ENCODE measurements around the gene USP40. TPM values are rescaled to one million over a fixed set of nuclear protein-coding genes. Genes with fewer than 3 reads are reported as not detected.

USP40 gene
- total RNA-seq, 2 donors from 2014 or later: 12.9 to 22.4 TPM

DNA sequence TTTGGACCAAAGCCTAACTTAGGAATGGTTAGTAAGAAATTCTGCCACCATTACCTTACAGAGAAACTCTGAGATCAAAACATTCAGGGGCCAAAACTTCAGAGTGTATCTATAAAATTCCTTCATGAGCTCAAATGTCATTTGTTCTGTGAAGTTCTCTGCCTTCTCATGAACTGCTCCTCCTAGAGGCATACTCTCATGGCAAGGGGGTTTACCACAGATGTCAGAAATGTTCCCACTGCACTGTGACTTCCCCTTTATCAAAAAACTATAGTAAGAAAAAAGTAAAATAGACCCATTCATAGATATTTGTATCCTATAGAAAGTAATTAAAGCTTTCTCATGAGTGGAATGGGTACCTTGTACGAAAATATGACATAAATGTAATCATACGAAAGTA lies 68.5 kb downstream of the USP40 start:
- Mint-ChIP-seq H3K4me3 (no peak overlapping the region), H3K9me3 (peaks cover 5% of the 10 kb centered on the region), H3K27ac (no peak overlapping the region), H3K36me3 (ENCODE audit: low read depth) (peaks cover 6% of the 10 kb centered on the region), H3K27me3 (ENCODE audit: insufficient read depth) (no peaks in the 10 kb centered on the region), H3K4me1 (no peaks in the 10 kb centered on the region)
- no peaks in the 10 kb centered on the region for H3K4me1 ChIP-seq (ENCODE audit: control insufficient read depth, insufficient read depth, low read length)
- no peak for DNase-seq
- TF ChIP-seq, protein P1, sequence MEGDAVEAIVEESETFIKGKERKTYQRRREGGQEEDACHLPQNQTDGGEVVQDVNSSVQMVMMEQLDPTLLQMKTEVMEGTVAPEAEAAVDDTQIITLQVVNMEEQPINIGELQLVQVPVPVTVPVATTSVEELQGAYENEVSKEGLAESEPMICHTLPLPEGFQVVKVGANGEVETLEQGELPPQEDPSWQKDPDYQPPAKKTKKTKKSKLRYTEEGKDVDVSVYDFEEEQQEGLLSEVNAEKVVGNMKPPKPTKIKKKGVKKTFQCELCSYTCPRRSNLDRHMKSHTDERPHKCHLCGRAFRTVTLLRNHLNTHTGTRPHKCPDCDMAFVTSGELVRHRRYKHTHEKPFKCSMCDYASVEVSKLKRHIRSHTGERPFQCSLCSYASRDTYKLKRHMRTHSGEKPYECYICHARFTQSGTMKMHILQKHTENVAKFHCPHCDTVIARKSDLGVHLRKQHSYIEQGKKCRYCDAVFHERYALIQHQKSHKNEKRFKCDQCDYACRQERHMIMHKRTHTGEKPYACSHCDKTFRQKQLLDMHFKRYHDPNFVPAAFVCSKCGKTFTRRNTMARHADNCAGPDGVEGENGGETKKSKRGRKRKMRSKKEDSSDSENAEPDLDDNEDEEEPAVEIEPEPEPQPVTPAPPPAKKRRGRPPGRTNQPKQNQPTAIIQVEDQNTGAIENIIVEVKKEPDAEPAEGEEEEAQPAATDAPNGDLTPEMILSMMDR (conservative IDR thresholded peaks at IDR 0.05): peak; percentile 40
- H3K27me3 ChIP-seq (ENCODE audit: control insufficient read depth, insufficient read depth, low read length, poor library complexity, severe bottlenecking): no peaks in the 10 kb centered on the region
- H3K4me3 ChIP-seq (ENCODE audit: low read length): no peak overlapping the region
- WGBS, 2 experiments (ENCODE audit: insufficient coverage in 1 of 2, insufficient read length in 1 of 2): 94% methylated on average over 2 of the region's 2 CpGs; no CpG with 5 or more reads in 1 of the 2 experiments
- no peak overlapping the region for H3K9ac ChIP-seq (ENCODE audit: extremely low read depth, low read length, poor library complexity, severe bottlenecking)
- no peaks in the 10 kb centered on the region for H3K36me3 ChIP-seq (ENCODE audit: control insufficient read depth, insufficient read depth, low read length)
- H3K27ac ChIP-seq (ENCODE audit: low read depth, low read length): no peak overlapping the region
- H3K9me3 ChIP-seq (ENCODE audit: control insufficient read depth, low read length): peaks cover 2% of the 10 kb centered on the region

DNA sequence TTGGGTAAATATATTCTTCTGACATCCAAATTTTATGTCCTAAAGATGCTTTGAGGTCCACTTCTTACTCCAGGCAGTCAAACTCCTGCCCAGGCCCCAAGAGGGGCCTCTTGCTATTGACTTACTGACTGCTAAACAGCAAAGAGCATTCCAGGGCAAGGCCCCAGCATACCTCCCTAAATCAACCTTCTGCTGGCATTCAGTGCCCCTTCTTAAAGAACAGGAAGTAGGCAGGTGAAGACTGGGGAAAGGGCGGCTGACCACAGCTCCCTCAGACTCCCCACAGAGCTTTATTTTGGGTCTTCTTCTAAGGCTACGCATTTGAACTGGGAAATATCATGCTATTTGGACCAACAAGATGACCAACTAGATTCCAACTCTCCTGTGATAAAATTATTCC lies 68.9 kb downstream of the USP40 start:
- Mint-ChIP-seq H3K4me1 (no peaks in the 10 kb centered on the region), H3K27me3 (ENCODE audit: insufficient read depth) (no peaks in the 10 kb centered on the region), H3K36me3 (ENCODE audit: low read depth) (peaks cover 4% of the 10 kb centered on the region), H3K9me3 (peaks cover 1% of the 10 kb centered on the region), H3K4me3 (no peak overlapping the region), H3K27ac (no peak overlapping the region)
- no peaks in the 10 kb centered on the region for H3K9me3 ChIP-seq (ENCODE audit: control insufficient read depth, low read length)
- H3K4me3 ChIP-seq (ENCODE audit: low read length): no peak overlapping the region
- no peak overlapping the region for H3K27ac ChIP-seq (ENCODE audit: low read depth, low read length)
- no peaks in the 10 kb centered on the region for H3K36me3 ChIP-seq (ENCODE audit: control insufficient read depth, insufficient read depth, low read length)
- H3K9ac ChIP-seq (ENCODE audit: extremely low read depth, low read length, poor library complexity, severe bottlenecking): no peak overlapping the region
- no peak for DNase-seq
- TF ChIP-seq, protein P1 (conservative IDR thresholded peaks at IDR 0.05): no peak
- no peaks in the 10 kb centered on the region for H3K27me3 ChIP-seq (ENCODE audit: control insufficient read depth, insufficient read depth, low read length, poor library complexity, severe bottlenecking)
- WGBS, 2 experiments (ENCODE audit: insufficient coverage in 1 of 2, insufficient read length in 1 of 2): 89 to 100% methylated on average over 1 to 2 of the region's 2 CpGs
- no peaks in the 10 kb centered on the region for H3K4me1 ChIP-seq (ENCODE audit: control insufficient read depth, insufficient read depth, low read length)

DNA sequence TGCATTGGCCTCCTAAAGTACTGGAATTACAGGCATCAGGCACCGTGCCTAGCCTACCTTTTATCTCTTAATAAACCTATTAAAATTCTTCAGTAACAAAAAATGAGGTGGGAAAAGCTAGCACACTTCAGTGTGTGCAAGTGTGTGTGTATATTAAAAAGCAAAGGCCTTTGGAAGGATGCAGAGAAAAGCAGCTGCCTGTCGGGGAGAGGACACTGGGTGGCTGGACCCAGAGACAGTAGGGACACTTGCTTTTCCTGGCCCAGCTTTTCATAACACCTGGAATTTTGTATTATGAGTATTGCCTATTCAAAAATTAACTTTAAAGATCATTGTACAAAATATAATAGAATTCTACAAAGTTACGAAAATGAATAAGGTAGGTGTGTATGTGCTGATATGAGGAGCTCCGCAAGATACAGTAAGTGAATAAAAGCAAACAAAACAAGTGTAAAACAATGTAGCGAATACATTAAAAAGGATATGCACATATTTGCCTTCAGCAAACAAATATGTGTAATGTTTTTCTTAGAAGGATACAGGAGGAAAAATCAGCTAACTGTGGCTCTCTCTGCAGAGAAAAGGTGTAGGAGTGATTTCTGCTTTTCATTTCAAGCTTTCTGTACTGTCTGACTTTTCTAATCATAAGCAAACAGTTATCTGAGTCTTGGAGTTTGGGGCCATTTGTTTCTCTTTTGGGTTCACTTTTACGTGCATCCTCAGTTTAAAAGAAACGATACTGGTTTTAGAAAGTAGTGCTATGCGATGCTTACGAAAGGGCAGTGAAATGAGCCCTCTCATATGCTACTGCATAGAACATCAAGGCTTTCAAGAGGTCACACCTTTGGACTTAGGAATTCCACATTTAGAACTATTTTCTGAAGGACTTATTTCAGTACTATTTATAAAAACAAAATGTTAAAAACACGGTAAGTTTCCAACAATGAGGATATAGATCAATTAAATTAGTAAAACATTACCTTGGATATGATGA lies 70.8 kb downstream of the USP40 start:
- H3K4me1 Mint-ChIP-seq: no peaks in the 10 kb centered on the region
- Histone ChIP-seq H3K27me3 (ENCODE audit: control insufficient read depth, insufficient read depth, low read length, poor library complexity, severe bottlenecking) (no peaks in the 10 kb centered on the region), H3K9me3 (ENCODE audit: control insufficient read depth, low read length) (no peaks in the 10 kb centered on the region), H3K36me3 (ENCODE audit: control insufficient read depth, insufficient read depth, low read length) (no peaks in the 10 kb centered on the region), H3K27ac (ENCODE audit: low read depth, low read length) (no peak overlapping the region), H3K4me1 (ENCODE audit: control insufficient read depth, insufficient read depth, low read length) (no peaks in the 10 kb centered on the region), H3K4me3 (ENCODE audit: low read length) (no peak overlapping the region), H3K9ac (ENCODE audit: extremely low read depth, low read length, poor library complexity, severe bottlenecking) (no peak overlapping the region)
- H3K27ac Mint-ChIP-seq: no peak overlapping the region
- no peak for DNase-seq
- H3K27me3 Mint-ChIP-seq (ENCODE audit: insufficient read depth): no peaks in the 10 kb centered on the region
- H3K4me3 Mint-ChIP-seq: no peak overlapping the region
- TF ChIP-seq, protein P1 (conservative IDR thresholded peaks at IDR 0.05): no peak
- no peaks in the 10 kb centered on the region for H3K9me3 Mint-ChIP-seq
- WGBS, 2 experiments (ENCODE audit: insufficient coverage in 1 of 2, insufficient read length in 1 of 2): 88 to 90% methylated on average over 6 to 9 of the region's 10 CpGs
- peaks cover 2% of the 10 kb centered on the region for H3K36me3 Mint-ChIP-seq (ENCODE audit: low read depth)

Data from endodermal cell (in vitro differentiated cells).